ENCODE results near the gene SOD2.

Gene SOD2

DNA sequence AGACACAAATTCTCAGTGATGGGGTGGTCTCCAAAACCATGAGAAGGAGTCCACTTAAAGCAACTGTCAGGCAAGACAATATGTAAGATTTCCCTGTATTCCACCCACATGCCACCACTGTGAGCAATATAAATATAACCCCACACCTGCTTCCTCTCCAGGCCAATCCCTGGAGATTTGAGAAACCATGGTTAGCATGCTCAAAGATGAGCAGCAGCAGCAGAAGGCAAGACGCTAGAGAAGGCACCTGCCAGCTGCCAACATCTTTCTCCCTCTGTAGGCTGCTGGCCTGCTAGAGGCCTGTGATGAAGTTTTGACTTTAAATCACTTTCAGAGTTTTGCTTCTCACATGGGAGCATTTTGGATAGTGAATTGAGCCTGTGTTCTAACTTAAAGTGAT is 7.9 kb upstream of the SOD2 start:
- no peak overlapping the region for H3K4me3 ChIP-seq (ENCODE audit: low read depth, low read length)
- TF ChIP-seq POLR2A (IDR thresholded peaks at IDR 0.05; ENCODE audit: extremely low read depth, insufficient read length): no peak
- TF ChIP-seq, protein P1, sequence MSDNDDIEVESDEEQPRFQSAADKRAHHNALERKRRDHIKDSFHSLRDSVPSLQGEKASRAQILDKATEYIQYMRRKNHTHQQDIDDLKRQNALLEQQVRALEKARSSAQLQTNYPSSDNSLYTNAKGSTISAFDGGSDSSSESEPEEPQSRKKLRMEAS (IDR thresholded peaks at IDR 0.05; ENCODE audit: low read depth, low read length): no peak
- TF ChIP-seq MYC (IDR thresholded peaks at IDR 0.05; ENCODE audit: low read depth, low read length): no peak
- TF ChIP-seq, protein P2, sequence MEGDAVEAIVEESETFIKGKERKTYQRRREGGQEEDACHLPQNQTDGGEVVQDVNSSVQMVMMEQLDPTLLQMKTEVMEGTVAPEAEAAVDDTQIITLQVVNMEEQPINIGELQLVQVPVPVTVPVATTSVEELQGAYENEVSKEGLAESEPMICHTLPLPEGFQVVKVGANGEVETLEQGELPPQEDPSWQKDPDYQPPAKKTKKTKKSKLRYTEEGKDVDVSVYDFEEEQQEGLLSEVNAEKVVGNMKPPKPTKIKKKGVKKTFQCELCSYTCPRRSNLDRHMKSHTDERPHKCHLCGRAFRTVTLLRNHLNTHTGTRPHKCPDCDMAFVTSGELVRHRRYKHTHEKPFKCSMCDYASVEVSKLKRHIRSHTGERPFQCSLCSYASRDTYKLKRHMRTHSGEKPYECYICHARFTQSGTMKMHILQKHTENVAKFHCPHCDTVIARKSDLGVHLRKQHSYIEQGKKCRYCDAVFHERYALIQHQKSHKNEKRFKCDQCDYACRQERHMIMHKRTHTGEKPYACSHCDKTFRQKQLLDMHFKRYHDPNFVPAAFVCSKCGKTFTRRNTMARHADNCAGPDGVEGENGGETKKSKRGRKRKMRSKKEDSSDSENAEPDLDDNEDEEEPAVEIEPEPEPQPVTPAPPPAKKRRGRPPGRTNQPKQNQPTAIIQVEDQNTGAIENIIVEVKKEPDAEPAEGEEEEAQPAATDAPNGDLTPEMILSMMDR (IDR thresholded peaks at IDR 0.05; ENCODE audit: low read depth, low read length): no peak
- DNase-seq (ENCODE audit: low read depth): peak; percentile 67

DNA sequence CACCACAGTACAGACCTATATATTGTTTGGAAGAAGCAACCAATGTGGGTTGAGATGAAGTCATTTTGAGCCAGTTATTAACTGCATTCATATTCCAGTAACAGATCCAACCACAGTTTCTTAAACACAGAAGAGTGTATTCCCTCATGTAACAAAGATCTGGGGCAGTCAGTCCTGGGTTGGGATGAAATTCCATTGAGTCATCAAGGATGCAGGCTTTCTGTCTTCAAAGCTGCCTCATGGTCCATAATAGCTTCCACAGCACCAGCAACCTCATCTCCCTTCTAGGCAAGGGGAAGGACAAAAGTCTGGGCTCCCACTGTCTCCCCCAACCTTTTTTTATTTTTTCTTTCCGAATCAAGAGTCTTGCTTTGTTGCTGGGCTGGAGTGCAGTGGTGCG is 2.9 kb upstream of the SOD2 start:
- no peak for TF ChIP-seq MYC (IDR thresholded peaks at IDR 0.05; ENCODE audit: low read depth, low read length)
- DNase-seq (ENCODE audit: low read depth): no peak
- H3K4me3 ChIP-seq (ENCODE audit: low read depth, low read length): no peak overlapping the region

DNA sequence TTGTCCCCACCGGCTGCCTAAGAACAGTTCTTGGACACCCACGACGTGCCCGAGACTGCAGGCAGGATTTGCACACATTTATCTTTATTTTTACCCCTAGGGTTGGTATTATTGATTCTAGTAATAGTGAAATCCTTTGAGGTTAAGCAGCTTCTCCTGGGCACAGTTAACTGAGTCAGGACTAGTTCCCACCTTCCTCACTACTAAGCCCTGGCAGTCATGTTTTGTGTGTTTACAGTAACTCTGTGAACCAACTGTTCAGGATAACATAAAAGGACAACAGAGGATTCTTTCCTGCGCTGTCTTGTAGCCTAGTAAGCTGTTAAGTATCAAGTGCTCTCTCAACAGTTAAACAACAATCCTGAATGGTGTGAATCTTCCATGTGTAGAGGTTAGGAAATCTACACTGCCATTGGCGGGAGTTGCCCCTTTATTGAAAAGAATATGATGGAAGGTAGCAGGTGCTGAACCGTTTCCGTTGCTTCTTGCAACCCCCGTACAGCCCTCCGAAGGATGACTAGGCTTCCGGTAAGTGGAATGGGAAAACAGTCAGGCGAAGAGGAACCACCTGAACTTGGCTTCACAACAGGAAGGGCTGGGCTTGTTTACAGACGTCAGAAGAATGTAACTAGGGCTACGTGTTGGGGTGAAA is 979 bp upstream of the SOD2 start:
- TF ChIP-seq, protein P2 (IDR thresholded peaks at IDR 0.05; ENCODE audit: low read depth, low read length): no peak
- no peak for TF ChIP-seq MYC (IDR thresholded peaks at IDR 0.05; ENCODE audit: low read depth, low read length)
- TF ChIP-seq, protein P1 (IDR thresholded peaks at IDR 0.05; ENCODE audit: low read depth, low read length): no peak
- TF ChIP-seq POLR2A (IDR thresholded peaks at IDR 0.05; ENCODE audit: extremely low read depth, insufficient read length): no peak
- H3K4me3 ChIP-seq (ENCODE audit: low read depth, low read length): peak overlapping the region; percentile 54
- DNase-seq (ENCODE audit: low read depth): peak; percentile 60

DNA sequence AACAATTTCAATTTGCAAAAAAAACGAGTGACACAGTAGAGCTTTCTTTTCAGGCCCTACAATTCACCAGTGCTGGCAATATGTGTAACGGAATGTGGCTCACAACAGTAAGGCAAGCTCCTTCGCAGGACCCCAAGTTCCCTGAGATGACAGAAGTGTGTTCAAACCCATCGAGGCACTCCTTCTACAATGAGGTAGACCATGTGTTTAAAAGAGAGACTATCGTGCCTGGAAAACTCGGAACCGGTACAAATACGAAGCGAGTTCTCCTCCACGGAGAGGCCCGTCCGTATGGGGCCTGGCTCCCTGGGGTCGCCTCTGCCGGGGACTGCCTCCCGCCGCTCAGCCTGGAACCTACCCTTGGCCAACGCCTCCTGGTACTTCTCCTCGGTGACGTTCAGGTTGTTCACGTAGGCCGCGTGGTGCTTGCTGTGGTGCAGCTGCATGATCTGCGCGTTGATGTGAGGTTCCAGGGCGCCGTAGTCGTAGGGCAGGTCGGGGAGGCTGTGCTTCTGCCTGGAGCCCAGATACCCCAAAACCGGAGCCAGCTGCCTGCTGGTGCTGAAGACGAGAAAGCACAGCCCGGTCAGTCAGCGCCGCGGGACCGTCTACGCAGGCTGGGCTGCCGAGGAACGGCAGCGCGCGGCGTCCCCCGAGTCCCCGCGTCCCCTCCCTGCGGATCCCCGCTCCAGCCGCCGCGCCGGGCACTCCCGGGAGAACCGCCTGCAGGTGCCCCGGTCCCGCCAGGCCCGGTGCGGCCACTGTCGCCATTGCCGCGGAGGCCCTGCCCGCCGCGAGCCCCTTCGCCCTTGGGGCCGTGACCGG is 526 bp downstream of the SOD2 start:
- DNase-seq (ENCODE audit: low read depth): peak; percentile 78
- peak overlapping the region; percentile 70 for H3K4me3 ChIP-seq (ENCODE audit: low read depth, low read length)
- TF ChIP-seq MYC (IDR thresholded peaks at IDR 0.05; ENCODE audit: low read depth, low read length): no peak; the same call in 1 of the 2 replicates
- no peak for TF ChIP-seq POLR2A (IDR thresholded peaks at IDR 0.05; ENCODE audit: extremely low read depth, insufficient read length)
- TF ChIP-seq, protein P1 (IDR thresholded peaks at IDR 0.05; ENCODE audit: low read depth, low read length): peak; percentile 65; the same call in 1 of the 2 replicates
- TF ChIP-seq, protein P2 (IDR thresholded peaks at IDR 0.05; ENCODE audit: low read depth, low read length): no peak

DNA sequence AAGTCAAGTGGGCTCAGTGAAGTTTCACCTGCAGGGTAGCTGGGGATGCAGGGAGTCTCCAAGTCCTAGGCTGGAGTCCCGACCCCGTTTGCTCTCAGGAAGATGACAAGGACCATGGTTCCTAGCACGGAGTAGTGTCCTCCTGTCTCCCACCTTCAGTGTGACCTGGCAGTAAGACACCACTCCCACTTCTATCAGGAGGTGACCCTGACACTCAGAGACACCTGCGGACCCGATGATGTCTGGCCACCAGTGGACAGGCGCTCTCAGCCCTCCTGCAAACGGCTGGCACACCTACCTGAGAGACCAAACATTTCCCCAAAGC is 1.1 kb downstream of the SOD2 start:
- peak overlapping the region; percentile 70 for H3K4me3 ChIP-seq (ENCODE audit: low read depth, low read length)
- TF ChIP-seq POLR2A (IDR thresholded peaks at IDR 0.05; ENCODE audit: extremely low read depth, insufficient read length) (no peak), MYC (IDR thresholded peaks at IDR 0.05; ENCODE audit: low read depth, low read length) (no peak)
- TF ChIP-seq, protein P1 (IDR thresholded peaks at IDR 0.05; ENCODE audit: low read depth, low read length): no peak
- TF ChIP-seq, protein P2 (IDR thresholded peaks at IDR 0.05; ENCODE audit: low read depth, low read length): no peak
- DNase-seq (ENCODE audit: low read depth): peak; percentile 27

All from NB4 (cell line).